GM10847 (cell line): Measurements from ENCODE around the gene AFAP1L1.

ENCODE experiments used
- POLR2A ChIP-seq: IDR thresholded peaks from 2 replicates; pipeline ENCODE4 v1.6.1; 2011; ENCODE audit not compliant: insufficient read length; ENCODE audit errors: extremely low read depth

AFAP1L1 gene

GRCh38 chr5:149387982-149388381, 116.3 kb downstream of the AFAP1L1 start:
- TF ChIP-seq POLR2A: no peak

- TF ChIP-seq POLR2A: no peak
Observed at GRCh38 chr5:149388498-149389190, 117.0 kb downstream of the AFAP1L1 start.

GRCh38 chr5:149389552-149390495, 118.2 kb downstream of the AFAP1L1 start:
- no peak for TF ChIP-seq POLR2A
